Hepatocyte (in vitro differentiated cells): ENCODE data around the gene SMOC1.

Experiments
- EZH2 ChIP-seq: fragments of 200-600 bp; sonication (generic); IDR thresholded peaks from 2 replicates; pipeline ENCODE4 v1.6.1; 2016; ENCODE audit warnings: antibody characterized with exemption, mild to moderate bottlenecking, borderline replicate concordance
- EZH2phosphoT487 ChIP-seq: fragments of 200-600 bp; sonication (generic); IDR thresholded peaks from one replicate; pipeline ENCODE4 v1.6.1; 2018; ENCODE audit warnings: antibody characterized with exemption, mild to moderate bottlenecking, low read depth, moderate library complexity; ENCODE audit not compliant: unreplicated experiment, severe bottlenecking
- TF ChIP-seq, protein P1 (sequence below): fragments of 200-600 bp; sonication (generic); IDR thresholded peaks from 2 replicates; pipeline ENCODE4 v1.5.1; 2016; ENCODE audit warnings: antibody characterized with exemption, mild to moderate bottlenecking; ENCODE audit not compliant: poor library complexity

DNA sequence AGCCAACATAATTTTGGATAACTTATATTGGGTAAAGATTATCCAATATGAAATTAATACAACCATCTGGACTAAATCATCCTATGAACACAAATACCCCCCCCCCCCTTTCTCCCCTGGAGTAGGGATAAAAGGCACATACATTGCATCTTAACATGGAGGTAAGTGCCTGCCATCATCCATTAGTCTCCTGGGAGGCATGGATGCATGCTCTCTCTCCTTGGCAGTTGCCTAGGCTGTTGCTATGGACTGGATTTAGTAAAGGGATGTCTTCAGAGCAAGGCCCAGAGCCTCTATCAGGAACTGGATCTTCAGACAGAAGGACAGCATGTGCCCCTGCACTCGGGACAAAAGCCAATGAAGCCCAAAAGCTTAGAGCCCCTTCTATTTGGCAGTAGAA, 40.6 kb downstream of the SMOC1 start:
- TF ChIP-seq, protein P1, sequence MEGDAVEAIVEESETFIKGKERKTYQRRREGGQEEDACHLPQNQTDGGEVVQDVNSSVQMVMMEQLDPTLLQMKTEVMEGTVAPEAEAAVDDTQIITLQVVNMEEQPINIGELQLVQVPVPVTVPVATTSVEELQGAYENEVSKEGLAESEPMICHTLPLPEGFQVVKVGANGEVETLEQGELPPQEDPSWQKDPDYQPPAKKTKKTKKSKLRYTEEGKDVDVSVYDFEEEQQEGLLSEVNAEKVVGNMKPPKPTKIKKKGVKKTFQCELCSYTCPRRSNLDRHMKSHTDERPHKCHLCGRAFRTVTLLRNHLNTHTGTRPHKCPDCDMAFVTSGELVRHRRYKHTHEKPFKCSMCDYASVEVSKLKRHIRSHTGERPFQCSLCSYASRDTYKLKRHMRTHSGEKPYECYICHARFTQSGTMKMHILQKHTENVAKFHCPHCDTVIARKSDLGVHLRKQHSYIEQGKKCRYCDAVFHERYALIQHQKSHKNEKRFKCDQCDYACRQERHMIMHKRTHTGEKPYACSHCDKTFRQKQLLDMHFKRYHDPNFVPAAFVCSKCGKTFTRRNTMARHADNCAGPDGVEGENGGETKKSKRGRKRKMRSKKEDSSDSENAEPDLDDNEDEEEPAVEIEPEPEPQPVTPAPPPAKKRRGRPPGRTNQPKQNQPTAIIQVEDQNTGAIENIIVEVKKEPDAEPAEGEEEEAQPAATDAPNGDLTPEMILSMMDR, result no peak
- TF ChIP-seq EZH2 (no peak), EZH2phosphoT487 (no peak)
